OCI-LY7 (cell line): ENCODE data around the gene TVP23A. TPM values are rescaled to one million over a fixed set of nuclear protein-coding genes. Genes with fewer than 3 reads are reported as not detected.
"Not testable (repeated sequence)": the region's sequence is repeated elsewhere in the genome, so short reads cannot be mapped to it uniquely, and the experiment has no call there.

Experiments used
- BruUV-seq: library from RNA; stranded (reverse); fragments of 400-500 nt; replicated peaks from 2 replicates; lab custom pipeline; 2021; lab: Mats Ljungman, UMichigan
- CTCF ChIA-PET: fragments of 300-600 bp; sonication (Branson Sonifier 250); formaldehyde crosslinking; loops from one replicate; lab custom pipeline; 2022; ENCODE audit warnings: antibody characterized with exemption; ENCODE audit not compliant: unreplicated experiment; lab: Charles Lee
- POLR2A ChIA-PET: fragments of 300-600 bp; sonication (Branson Sonifier 250); formaldehyde crosslinking; loops from one replicate; lab custom pipeline; 2022; ENCODE audit warnings: antibody characterized with exemption; lab: Charles Lee
- DNase-seq: peaks from one replicate; pipeline ENCODE4 v3.0.0-alpha.2; 2015; ENCODE audit warnings: low spot score
- H2AFZ ChIP-seq: fragments of 200-600 bp; sonication (generic), shearing (Covaris generic); 2 replicates; pipeline ENCODE4 v1.6.1; 2014; ENCODE audit warnings: mild to moderate bottlenecking, antibody characterized with exemption, low read length, moderate library complexity
- H3K27ac ChIP-seq: fragments of 200-600 bp; sonication (generic); 2 replicates; pipeline ENCODE4 v1.5.1; 2014; ENCODE audit warnings: mixed run types, low read depth, mild to moderate bottlenecking, moderate library complexity, low read length, inconsistent platforms; ENCODE audit not compliant: poor library complexity, severe bottlenecking
- H3K36me3 ChIP-seq: fragments of 200-600 bp; sonication (generic); 2 replicates; pipeline ENCODE4 v1.6.1; 2014; ENCODE audit warnings: mild to moderate bottlenecking, antibody characterized with exemption, low read length, moderate library complexity, mixed read lengths; ENCODE audit not compliant: insufficient read depth
- H3K4me1 ChIP-seq: fragments of 200-600 bp; sonication (generic); 2 replicates; pipeline ENCODE4 v1.5.1; 2014; ENCODE audit warnings: mild to moderate bottlenecking, low read length; ENCODE audit not compliant: insufficient read depth, poor library complexity, severe bottlenecking
- H3K4me2 ChIP-seq: fragments of 200-600 bp; sonication (generic); 2 replicates; pipeline ENCODE4 v1.6.1; 2014; ENCODE audit warnings: mild to moderate bottlenecking, low read length
- H3K4me3 ChIP-seq: fragments of 200-600 bp; sonication (generic); 2 replicates; pipeline ENCODE4 v1.5.1; 2014; ENCODE audit warnings: mild to moderate bottlenecking, low read depth, low read length; ENCODE audit not compliant: poor library complexity, severe bottlenecking
- H3K79me2 ChIP-seq: fragments of 200-600 bp; sonication (generic); 2 replicates; pipeline ENCODE4 v1.6.1; 2016; ENCODE audit warnings: low read depth, mild to moderate bottlenecking, low read length, moderate library complexity, mixed read lengths; ENCODE audit not compliant: insufficient read depth
- H3K9me2 ChIP-seq: fragments of 200-600 bp; sonication (generic); 2 replicates; pipeline ENCODE4 v1.6.1; 2016; ENCODE audit warnings: mild to moderate bottlenecking, low read length, mixed read lengths; ENCODE audit not compliant: insufficient read depth
- H3K9me3 ChIP-seq: fragments of 200-600 bp; sonication (generic); 2 replicates; pipeline ENCODE4 v1.6.1; 2014; ENCODE audit warnings: mild to moderate bottlenecking, mixed run types, low read length, mixed read lengths
- H4K20me1 ChIP-seq: fragments of 200-600 bp; sonication (generic); 2 replicates; pipeline ENCODE4 v1.6.1; 2014; ENCODE audit warnings: mild to moderate bottlenecking, antibody characterized with exemption, low read length, moderate library complexity, mixed read lengths; ENCODE audit not compliant: insufficient read depth
- CTCF ChIP-seq: fragments of 200-600 bp; sonication (generic); conservative IDR thresholded peaks from 2 replicates; pipeline ENCODE4 v1.5.1; 2014; ENCODE audit warnings: mild to moderate bottlenecking, antibody characterized with exemption, low read length, moderate library complexity, mixed read lengths
- EZH2phosphoT487 ChIP-seq: fragments of 200-600 bp; sonication (generic); IDR thresholded peaks from 2 replicates; pipeline ENCODE4 v1.6.1; 2018; ENCODE audit warnings: low read depth, borderline replicate concordance, mild to moderate bottlenecking, mixed run types, antibody characterized with exemption, low read length, moderate library complexity, mixed read lengths
- intact Hi-C: fragments of 100-400 bp; cut with micrococcal nuclease; formaldehyde crosslinking; loops from one replicate; pipeline ENCODE4 v1.10.0; 2022; ENCODE audit not compliant: unreplicated experiment
- total RNA-seq, 2 experiments: library from RNA; depleted of rRNA in 1 of 2; stranded (reverse); fragments of >200 nt in 1 of 2; shearing (Covaris generic) in 1 of 2; gene quantifications; 2 replicates each; pipeline ENCODE4 v1.2.3, GENCODE V29; 2014 to 2022

TVP23A gene
- total RNA-seq, 2 experiments from 2014 or later, result 0.57 TPM; not detected in 1

- H3K27ac ChIP-seq, result peak overlapping the region; percentile 75
- peaks cover 23% of the 10 kb centered on the region for H3K36me3 ChIP-seq
- H3K9me3 ChIP-seq, result no peaks in the 10 kb centered on the region
- intact Hi-C loops, result loop anchor here (10.0 kb wide), 1 partner anchor 1648 kb away; the partner anchor contains the start of gene HAPSTR1
- H3K4me2 ChIP-seq, result peak overlapping the region; percentile 70
- no peaks in the 10 kb centered on the region for H4K20me1 ChIP-seq
- POLR2A ChIA-PET, result interaction anchor here (0.7 to 3.0 kb wide), 4 partner anchors 10 to 343 kb away, joined by 3 to 13 read pairs (median 8); partner anchors contain the start of gene CIITA
- peak overlapping the region; percentile 73 for H2AFZ ChIP-seq
- H3K4me3 ChIP-seq, result peak overlapping the region; percentile 70
- peaks cover 38% of the 10 kb centered on the region for H3K4me1 ChIP-seq
- BruUV-seq, result TSS peak; percentile 91
- DNase-seq, result no peak
- CTCF ChIA-PET, result interaction anchor here (0.6 kb wide), 1 partner anchor 1054 kb away, joined by 3 read pairs; no protein-coding TSS in a partner anchor
- H3K9me2 ChIP-seq, result no peaks in the 10 kb centered on the region
- TF ChIP-seq EZH2phosphoT487 (no peak), CTCF (no peak)
- H3K79me2 ChIP-seq, result peaks cover 6% of the 10 kb centered on the region; the same call in 1 of the 2 replicates
Observed at GRCh38 chr16:10743227-10743609, 75.4 kb downstream of the TVP23A start.

GRCh38 chr16:10741844-10742243 lies 76.8 kb downstream of the TVP23A start:
- H3K4me1 ChIP-seq, result peaks cover 51% of the 10 kb centered on the region
- POLR2A ChIA-PET, result interaction anchor here (0.6 to 3.0 kb wide), 2 partner anchors 136 to 353 kb away, joined by 5 to 13 read pairs; partner anchors contain the start of gene CIITA
- no TSS peak for BruUV-seq
- H3K27ac ChIP-seq, result no peak overlapping the region
- peaks cover 9% of the 10 kb centered on the region; the same call in 1 of the 2 replicates for H3K36me3 ChIP-seq
- intact Hi-C loops, result loop anchor here (10.0 kb wide), 1 partner anchor 1647 kb away; the partner anchor contains the start of gene HAPSTR1
- peak overlapping the region; percentile 7; the same call in 1 of the 2 replicates for H3K4me2 ChIP-seq
- no peak for TF ChIP-seq EZH2phosphoT487
- TF ChIP-seq CTCF, result no peak
- no peak for DNase-seq
- no peaks in the 10 kb centered on the region for H4K20me1 ChIP-seq
- H3K4me3 ChIP-seq, result no peak overlapping the region
- H3K9me2 ChIP-seq, result no peaks in the 10 kb centered on the region
- peak overlapping the region; percentile 52; the same call in 1 of the 2 replicates for H2AFZ ChIP-seq
- H3K79me2 ChIP-seq, result peaks cover 6% of the 10 kb centered on the region; the same call in 1 of the 2 replicates
- CTCF ChIA-PET, result no interaction called here
- H3K9me3 ChIP-seq, result no peaks in the 10 kb centered on the region

- H3K27ac ChIP-seq, H3K36me3 ChIP-seq, H3K79me2 ChIP-seq, H4K20me1 ChIP-seq, POLR2A ChIA-PET, DNase-seq, H3K4me2 ChIP-seq, BruUV-seq, H2AFZ ChIP-seq, H3K4me3 ChIP-seq, H3K9me2 ChIP-seq, CTCF ChIA-PET, H3K9me3 ChIP-seq: not testable (repeated sequence)
- intact Hi-C loops, result loop anchor here (10.0 kb wide), 1 partner anchor 1646 kb away; the partner anchor contains the start of gene HAPSTR1
- peaks cover 53% of the 10 kb centered on the region for H3K4me1 ChIP-seq
Observed at GRCh38 chr16:10741249-10741648, 77.3 kb downstream of the TVP23A start.
